Activated CD4-positive, alpha-beta T cell treated with anti-CD3 and anti-CD28 coated beads, Interleukin-2, amount 50 U/mL, for 16 hours (primary cell): ENCODE results near the gene CLEC17A.
"Not testable (repeated sequence)": the region's sequence is repeated elsewhere in the genome, so short reads cannot be mapped to it uniquely, and the experiment has no call there.

Source experiments
- DNase-seq: peaks from one replicate; pipeline ENCODE4 v3.0.0-alpha.2; 2020

CLEC17A gene, protein sequence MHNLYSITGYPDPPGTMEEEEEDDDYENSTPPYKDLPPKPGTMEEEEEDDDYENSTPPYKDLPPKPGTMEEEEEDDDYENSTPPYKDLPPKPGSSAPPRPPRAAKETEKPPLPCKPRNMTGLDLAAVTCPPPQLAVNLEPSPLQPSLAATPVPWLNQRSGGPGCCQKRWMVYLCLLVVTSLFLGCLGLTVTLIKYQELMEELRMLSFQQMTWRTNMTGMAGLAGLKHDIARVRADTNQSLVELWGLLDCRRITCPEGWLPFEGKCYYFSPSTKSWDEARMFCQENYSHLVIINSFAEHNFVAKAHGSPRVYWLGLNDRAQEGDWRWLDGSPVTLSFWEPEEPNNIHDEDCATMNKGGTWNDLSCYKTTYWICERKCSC

DNA sequence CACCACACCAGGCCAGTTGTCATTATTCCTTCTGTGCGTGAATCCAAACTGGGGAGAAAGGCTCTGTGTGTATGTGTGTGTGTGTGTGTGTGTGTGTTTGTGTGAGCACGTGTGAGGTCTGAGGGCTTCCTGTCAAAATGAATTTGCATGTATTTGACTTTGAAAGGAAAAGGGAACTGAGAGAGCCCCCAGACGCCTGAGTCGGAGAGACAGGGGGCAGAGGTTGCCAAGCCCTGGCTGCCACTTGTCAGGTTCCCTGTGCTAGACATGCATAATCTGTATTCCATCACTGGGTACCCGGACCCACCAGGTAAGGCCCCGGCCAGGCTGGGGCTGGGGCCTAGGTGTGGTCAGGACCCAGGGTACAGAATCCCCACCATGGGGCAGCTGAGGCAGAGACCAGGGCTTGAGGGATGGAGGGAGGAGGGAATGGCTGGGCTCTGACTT, at the start of gene CLEC17A:
Gene CLEC17A, plus strand, starts transcription at position 191 of the 447 bp plus-strand sequence. Its CDS starts 77 bp downstream, at position 268.
- no peak for DNase-seq

DNA sequence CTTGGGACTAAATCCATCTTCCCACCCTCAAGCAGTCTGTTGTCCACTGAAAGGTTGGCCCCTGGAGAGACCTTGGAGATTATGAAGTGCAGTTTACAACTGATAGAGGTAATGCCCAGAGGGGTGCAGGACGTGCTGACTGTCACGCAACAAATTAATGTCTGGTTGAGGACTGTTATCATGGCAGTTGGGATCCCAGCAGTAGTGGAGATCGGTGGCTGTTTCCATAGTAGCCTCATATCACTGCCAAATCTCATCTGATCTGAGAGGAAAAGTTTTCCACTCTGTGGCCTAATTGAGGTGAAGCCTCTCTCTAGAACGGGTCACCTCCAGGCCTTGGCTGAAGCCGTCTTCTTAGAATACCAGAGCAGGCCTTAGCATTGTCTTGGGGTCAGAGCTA, 49.4 kb upstream of the CLEC17A start:
- DNase-seq, result no peak

DNA sequence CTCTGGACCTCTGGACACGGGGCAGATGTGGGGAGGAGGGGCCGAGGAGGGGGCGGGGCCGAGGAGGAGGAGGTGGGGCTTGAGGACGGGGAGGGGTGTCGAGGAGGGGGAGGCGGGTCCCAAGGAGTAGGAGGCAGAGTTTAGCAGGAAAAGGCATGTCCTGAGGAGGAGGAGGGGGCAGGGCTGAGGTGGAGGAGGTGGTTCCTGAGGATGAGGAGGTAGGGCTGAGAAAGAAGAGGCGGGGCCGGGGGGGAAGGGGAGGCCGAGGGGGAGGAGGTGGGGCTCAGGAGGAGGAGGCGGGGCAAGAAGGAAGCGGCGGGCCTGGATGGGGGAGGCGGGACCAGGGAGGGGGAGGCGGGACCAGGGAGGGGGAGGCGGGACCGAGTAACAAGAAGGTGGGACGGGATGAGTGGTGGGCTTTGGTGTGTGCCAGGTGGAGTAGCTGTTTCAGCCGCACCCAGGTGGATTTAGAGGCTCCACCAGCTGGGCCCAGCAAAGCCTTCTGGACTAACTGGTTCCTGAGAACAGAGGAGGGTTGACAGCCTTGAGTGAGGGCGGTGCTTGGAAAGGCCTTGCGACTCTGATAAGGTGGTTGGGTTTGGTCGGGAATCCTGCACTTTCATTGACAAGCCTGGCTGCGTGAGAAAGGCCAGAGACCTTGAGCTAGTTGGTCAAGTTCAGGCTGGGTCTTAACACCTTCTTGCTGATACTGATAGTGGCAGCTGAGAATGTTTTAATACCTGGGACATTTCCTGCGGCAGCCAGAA, 45.8 kb upstream of the CLEC17A start:
- peak; percentile 68 for DNase-seq

DNA sequence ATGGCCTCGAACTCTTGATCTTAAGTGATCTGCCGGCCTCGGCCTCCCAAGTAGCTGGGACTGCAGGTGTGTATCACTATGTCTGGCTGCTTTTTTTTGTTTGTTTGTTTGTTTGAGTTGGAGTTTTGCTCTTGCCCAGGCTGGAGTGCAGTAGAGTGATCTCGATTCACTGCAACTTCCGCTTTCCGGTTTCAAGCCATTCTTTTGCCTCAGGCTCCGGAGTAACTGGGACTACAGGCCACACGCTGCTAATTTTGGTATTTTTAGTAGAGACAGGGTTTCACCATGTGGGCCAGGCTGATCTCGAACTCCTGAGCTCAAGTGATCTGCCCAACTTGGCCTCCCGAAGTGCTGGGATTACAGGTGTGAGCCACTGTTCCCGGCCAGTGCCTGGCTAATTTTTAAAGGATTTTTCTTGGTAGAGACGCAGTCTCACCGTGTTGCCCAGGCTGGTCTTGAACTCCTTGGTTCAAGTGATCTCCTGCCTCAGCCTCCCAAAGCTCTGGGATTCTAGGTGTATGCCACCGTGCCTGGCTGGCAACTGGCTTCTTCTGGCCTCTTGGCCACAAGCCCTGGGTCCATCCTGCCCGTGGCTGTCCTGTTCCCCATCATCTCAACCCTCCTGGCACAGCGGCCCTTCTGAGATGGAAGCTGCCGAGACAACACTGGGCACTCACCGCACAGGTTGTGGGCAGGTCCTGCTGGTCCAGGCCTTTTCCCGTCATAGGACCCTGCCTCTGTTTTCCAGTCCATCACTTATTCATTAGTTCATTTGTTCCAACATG, 42.0 kb upstream of the CLEC17A start:
- DNase-seq, result no peak

DNA sequence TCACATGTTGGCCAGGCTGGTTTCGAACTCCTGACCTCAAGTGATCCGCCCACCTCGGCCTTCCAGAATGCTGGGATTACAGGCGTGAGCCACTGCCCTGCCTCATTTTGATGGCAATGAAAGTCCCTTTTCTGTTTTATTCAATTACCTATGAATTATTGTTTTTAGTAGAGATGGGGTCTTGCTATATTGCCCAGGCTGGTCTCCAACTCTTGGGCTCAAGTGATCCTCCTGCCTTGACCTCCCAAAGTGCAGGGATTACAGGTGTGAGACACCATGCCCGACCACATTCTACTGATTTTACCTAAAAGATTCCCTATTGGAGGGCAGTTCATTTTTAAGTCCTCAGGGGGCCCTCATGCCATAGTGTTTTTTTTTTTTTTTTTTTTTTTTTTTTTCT, 40.9 kb upstream of the CLEC17A start:
- DNase-seq, result not testable (repeated sequence)

DNA sequence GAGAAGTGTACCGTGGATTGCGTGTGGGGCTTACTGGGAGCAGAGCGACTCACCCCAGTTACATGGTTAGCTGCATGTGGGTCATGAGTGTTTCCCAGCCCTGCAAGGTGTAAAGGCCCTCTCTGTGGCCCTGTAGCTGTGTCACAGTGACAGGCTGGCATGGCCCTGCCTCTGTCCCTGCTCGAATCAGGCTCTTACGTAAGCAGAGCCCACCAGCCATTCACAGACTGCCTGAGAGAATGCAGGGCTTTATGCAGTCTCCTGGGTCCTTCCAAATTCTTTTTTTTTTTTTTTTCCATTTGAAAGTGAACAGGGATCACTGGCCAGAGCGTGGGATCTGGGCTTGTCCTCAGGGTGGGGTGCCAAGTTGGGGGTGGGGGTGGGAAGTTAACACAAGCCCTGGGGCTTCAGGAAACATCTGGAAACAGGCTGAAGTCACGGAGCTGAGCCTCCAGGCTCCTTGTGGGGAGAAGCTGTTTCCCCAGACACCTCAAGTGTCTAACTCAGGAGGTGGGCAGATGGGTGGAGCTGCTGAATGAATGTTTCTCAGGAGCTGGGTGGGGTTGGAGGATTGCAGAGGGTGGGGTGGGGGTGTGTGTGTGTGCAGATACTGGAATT, 40.1 kb upstream of the CLEC17A start:
- DNase-seq, result no peak

DNA sequence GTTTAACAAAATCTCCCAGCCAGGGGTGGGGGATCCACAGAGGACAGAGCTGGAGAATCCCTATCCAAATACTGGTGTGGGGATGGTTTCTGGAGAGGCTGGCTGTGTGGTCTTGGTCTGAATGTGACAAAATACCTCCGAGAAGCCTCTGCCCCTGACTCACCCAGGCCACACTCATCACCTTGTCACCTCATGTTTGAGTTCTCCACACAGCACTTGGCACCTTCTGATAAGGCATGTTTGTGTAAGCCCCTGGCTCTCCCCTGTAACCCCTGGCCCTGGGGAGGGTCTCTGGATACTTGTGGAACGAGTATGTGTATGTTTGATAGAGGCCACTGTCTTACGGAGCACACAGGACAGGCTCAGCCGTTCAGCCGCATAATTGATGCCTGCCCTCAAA, 38.8 kb upstream of the CLEC17A start:
- no peak for DNase-seq

DNA sequence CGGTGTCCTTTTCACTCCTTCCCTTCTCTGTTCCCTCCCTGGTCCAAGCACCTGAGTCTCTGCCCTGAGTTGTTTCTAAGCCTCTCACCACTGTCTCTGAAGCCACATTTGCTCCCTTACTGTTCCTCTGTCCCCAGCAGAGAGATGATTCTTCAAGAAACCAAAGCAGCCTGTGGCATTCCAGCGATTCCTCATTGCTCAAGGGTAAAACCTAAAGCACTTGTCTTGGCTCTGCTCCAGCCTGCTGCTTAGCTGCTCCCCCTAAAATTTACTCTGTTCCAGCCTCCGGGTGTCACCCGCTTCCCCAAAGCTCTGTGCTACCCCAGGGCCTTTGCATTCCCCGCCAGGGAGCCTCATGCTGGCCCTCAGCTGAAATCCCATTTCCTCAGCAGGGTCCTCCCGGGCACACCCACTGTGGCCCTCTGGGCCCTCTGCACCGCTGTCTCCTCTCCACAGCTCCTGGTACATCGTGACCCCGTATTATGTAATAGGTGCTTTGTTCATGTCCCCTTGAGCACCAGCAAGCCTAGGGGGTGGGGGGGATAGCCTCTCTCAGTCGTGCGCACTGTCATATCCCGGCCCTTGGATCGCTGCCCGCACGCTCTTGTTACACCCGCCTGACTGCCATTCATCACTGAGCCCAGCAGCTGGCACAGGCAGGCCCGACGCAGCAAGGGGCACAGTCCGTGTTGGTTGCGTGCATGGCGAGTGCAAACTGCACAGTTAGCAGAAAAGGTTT, 37.7 kb upstream of the CLEC17A start:
- DNase-seq, result no peak

DNA sequence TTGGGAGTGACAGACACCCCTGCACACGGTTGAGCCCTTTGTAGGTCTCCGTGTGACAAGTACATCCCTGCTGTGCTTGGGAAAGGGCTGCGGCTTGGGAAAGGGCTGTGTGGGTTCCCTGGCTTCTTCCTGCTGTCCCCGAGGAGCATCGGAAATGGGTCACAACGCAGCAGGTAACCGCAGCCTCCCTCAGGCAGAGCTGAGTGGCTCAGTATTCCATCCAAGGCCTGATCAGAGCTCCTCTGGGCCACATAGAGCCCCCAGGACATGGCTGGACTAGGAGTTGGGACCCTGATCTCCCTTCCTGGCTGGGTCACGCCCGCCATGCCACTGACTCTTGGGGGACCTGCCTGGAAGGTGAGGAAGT, 37.2 kb upstream of the CLEC17A start:
- no peak for DNase-seq

DNA sequence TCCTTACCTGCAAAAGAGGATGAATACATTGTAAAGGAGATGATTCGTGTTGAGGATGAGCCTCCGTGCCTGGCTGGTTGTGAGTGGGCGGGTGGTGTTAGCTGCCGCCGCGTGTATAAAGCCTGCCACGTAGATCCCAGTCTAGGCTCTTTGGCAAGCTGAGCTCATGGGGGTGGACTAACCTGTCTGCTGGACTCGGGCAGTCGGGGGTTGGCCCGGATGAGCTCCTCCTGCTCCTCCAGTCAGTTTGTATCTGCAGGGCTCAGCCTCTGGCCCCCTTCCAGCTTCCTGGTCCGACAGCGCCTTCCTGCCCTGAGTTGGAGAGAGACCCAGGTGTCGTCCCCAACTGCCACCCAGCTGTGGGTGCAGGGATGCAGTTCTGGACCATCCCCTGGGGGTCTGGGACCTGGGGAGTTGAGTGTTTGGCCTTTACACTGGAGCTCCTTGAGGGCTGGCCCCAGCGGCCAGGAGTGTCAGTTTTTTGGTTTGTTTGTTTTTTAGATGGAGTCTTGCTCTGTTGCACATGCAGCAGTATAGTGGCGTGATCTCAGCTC, 32.6 kb upstream of the CLEC17A start:
- DNase-seq, result no peak

DNA sequence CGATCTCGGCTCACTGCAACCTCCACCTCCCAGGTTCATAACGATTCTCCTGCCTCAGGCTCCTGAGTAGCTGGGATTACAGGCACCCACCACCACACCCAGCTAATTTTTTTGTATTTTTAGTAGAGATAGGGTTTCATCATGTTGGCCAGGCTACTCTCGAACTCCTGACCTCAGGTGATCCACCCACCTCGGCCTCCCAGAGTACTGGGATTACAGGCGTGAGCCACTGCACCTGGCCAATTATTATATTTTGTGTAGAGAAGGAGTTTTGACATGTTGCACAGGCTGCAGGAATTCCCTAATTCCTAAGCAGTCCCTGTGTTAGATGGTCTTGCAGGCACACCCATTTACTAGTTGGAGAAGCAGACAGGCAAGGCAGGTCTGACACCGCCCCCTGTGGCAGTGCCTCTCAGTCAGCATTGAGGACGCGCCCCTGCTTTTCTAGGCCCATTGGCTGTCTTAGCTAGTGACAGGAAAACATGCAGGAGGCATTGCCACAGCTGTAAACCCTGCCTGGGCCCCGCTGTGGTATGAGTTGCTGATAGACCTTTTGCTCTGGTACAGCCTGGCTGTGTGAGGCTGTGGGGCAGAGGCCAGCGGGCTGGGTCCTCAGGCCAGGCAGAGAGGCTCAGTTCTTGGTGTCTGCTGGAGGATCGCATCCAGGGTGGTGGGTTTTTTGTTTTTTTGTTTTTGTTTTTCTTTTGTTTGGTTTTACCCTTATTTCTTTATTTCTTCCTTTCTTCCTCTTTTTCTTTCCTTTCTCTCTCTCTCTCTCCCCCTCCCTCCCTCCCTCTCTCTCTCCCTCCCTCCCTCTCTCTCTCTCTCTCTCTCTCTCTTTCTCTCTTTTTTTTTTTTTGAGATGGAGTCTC, 31.5 kb upstream of the CLEC17A start:
- DNase-seq, result peak; percentile 65

DNA sequence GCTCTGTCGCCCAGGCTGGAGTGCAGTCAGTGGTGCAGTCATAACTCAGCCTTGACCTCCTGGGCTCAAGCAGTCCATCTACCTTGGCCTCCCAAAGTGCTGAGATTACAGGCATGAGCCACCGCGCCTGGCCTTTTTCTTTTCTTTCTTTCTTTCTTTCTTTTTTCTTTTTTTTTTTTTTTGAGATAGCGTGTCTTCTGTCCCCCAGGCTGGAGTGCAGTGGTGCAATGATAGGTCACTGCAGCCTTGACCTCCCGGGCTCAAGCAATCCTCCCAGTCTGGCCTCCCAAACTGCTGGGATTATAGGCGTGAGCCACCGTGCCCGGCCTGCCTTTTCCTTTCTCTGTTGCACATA, 30.9 kb upstream of the CLEC17A start:
- not testable (repeated sequence) for DNase-seq

DNA sequence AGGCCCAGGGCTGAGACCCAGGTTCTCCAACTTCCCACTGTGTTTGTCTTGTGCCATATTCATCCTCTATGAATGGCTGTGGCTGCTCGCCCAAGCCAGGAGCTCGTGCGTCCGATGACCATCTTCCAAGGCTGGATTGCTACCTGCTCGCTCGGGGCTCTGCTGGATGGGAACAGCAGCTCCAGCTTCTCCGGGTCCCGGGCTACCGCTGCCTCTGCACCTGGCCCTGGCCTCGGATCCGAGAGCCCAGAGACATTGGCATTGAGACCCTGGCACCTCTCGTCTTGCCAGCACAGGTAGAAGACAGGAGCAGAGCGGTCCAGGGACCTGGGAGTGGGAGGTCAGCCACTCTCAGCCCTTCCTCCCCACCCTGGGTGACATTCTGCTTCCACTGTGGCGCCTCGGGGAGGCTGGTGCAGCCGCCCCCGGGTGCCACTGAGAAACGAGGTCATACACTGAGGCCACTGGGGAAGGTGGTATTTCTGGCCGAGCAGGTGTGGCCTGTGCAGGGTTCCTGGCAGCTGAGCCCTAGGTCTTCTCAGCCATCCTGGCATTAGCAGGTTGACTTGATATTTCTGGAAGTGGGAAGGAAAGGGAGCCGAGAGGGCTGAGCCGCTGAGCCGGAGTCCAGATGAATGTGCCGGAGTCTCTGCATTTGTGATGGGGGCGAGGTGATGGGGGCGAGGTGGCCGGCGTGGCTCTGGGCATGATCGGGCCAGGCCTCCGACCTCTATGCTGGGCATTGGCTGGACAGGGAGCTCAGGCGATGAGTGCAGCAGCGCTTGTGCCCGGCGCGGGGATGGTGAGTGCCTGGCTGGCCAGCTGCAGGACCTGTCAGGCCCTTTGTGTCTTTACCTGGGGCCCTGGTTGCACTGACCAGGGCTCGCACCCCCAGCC, 29.6 kb upstream of the CLEC17A start:
- no peak for DNase-seq

DNA sequence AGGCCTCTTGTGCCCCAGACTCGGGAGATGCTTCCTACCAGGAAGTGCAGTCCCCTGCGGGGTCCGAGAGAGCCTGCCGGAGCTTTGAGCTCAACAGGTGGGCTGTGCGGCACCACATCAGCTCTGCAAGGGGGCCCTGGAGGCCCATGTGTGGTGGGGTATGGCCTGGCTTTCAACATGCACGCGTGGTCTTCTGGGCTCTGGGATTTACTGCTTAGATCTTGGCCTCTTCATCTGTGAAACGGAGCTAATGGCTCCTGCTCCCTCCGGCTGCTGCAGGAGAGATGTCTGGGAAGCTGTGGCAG, 29.0 kb upstream of the CLEC17A start:
- no peak for DNase-seq

DNA sequence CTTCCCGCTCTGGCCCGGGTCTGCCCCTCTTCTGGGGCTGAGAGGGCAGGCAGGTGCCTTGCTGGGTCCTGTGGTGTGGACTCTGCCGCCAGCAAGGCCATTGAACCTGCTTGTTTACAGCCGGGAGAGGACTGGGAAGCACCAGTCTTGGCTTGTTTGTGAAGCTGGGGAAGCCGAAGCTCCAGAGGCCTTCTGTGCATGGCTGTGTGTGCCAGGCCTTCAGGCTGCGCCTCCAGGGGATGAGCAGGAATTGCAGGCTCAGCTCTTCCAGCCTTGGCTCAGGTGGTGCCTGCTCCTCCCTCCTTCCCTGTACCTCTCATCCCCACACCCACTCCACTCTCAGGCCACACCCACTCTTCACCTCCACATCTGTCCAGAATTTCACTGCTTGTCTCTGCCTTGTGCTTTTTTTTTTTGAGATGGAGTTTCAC, 28.5 kb upstream of the CLEC17A start:
- DNase-seq, result no peak

DNA sequence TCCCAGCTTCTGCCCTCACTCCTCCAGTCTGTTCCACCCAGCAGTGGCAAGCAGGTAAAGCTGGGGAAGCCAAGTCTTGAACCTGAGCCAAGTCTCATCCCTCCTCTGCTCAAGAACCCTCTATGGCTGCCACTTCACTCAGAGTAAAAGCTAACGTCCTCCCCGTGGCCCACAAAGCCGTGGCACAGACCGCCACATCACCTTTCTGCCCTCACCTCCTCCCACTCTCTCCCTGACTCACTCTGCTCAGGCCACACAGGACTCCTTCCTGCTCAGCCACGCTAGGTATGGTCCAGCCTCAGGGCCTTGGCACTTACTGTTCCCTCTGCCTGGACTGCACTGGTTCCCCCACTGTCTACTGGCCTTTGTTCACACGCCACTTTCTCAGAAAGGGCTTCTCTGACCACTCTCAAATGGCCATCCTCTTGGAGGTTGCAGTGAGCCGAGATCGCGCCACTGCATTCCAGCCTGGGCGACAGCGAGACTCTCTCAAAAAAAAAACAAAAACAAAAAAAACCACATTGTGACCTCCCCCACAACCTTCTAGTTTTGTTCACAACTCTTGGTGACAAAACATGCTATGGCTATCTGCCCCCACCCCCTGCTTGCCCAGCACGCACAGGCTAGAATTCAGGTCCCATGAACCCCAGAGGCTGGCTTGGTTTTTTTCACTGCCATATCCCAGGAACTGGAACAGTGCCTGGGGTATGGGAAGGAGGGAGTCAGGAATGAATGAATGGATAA, 26.8 kb upstream of the CLEC17A start:
- DNase-seq, result no peak

DNA sequence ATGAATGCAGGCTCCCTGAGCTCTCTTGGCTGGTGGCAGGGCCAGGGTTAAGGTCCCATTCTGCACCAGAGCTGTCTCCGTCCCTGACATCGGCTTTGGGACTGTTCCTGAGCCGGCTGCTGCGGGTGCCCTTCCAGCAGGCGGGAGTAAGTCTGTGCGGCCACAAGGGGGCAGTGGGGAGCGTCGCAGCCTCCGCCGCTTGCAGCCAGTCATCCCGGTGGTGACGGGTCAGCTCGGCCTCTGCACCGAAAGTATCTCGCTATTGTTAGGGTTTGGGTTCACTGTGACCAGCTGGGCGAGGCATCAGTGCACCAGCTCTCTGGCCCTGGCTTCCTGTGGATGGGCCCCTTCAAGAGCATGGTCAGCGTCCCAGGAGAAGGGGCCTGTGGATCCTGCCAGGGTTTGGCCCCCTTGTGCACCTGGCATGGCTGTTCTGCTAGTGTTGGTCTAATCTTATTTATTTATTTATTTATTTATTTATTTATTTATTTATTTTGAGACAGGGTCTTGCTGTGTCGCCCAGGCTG, 26.2 kb upstream of the CLEC17A start:
- DNase-seq, result peak; percentile 85

DNA sequence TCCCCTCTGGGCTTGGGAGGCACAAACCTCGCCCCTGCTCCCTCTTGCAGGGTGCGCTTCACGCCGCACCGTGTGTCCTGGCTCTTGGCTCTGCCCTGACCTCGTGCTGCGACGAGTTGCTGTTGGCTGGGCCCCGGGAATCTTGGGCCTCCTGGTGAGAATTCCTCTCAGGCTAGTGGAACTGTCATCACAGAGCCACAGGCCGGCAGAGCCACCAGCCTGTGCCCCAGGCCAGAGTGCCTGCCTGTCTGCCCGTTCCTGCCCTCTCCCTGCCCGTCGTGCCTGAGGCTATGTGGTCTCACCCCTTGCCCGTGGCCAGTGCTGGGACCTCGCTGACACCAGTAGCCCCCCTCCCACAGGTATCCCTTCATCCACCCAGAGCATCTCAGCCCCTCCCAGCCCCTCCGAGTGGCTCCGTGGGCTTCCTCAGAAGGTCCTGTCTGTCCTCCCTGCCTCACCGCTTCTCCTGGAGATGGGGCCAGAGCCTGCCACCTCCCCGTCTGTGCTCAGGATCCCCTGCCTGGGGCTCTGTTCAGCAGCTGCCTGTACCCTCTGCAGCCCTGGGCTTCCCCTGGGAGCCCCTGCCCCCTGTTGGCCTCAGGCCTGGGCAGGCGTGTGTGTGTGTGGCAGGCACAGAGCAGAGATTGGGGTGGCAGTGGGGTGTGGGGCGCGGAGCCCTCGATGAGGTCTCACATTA, 24.4 kb upstream of the CLEC17A start:
- DNase-seq, result no peak
